Measurements from ENCODE around the gene NOP14. TPM values are rescaled to one million over a fixed set of nuclear protein-coding genes. Genes with fewer than 3 reads are reported as not detected.
"Not testable (repeated sequence)": the region's sequence is repeated elsewhere in the genome, so short reads cannot be mapped to it uniquely, and the experiment has no call there.

NOP14 gene
- 10 to 100 TPM; 29.1 to 30.8 (median 29.6) TPM for polyA plus RNA-seq (ENCODE audit: insufficient read length in 4 of 4)

GRCh38 chr4:2963175-2963965, at the start of gene NOP14, which contains the start of gene GRK4:
NOP14 (minus strand) TSS chr4:2963406; CDS start chr4:2963319, 87 bp downstream.
GRK4 (plus strand) TSS chr4:2963571; CDS start chr4:2964071, 500 bp downstream.
- DNase-seq (ENCODE audit: low read depth in 4 of 4, low spot score in 3 of 4): peak; percentile 93 to 96 (median 94)

GRCh38 chr4:3011456-3012220, 48.4 kb upstream of the NOP14 start:
- DNase-seq (ENCODE audit: low read depth in 4 of 4, low spot score in 3 of 4): no peak

- no peak for DNase-seq (ENCODE audit: low read depth in 4 of 4, low spot score in 3 of 4)
Observed at GRCh38 chr4:3010998-3011397, 47.8 kb upstream of the NOP14 start.

- DNase-seq (ENCODE audit: low read depth in 4 of 4, low spot score in 3 of 4): no peak
Observed at GRCh38 chr4:3010577-3010976, 47.4 kb upstream of the NOP14 start.

- no peak for DNase-seq (ENCODE audit: low read depth in 4 of 4, low spot score in 3 of 4)
Observed at GRCh38 chr4:3009422-3009821, 46.2 kb upstream of the NOP14 start.

GRCh38 chr4:3007724-3008123, 44.5 kb upstream of the NOP14 start:
- DNase-seq (ENCODE audit: low read depth in 4 of 4, low spot score in 3 of 4): no peak

GRCh38 chr4:2996415-2996814, 33.2 kb upstream of the NOP14 start:
- DNase-seq (ENCODE audit: low read depth in 4 of 4, low spot score in 3 of 4): no peak

- no peak for DNase-seq (ENCODE audit: low read depth in 4 of 4, low spot score in 3 of 4)
Observed at GRCh38 chr4:2995546-2996265, 32.5 kb upstream of the NOP14 start.

GRCh38 chr4:2994917-2995316, 31.7 kb upstream of the NOP14 start:
- DNase-seq (ENCODE audit: low read depth in 4 of 4, low spot score in 3 of 4): no peak

GRCh38 chr4:2991243-2991642, 28.0 kb upstream of the NOP14 start:
- no peak for DNase-seq (ENCODE audit: low read depth in 4 of 4, low spot score in 3 of 4)

- not testable (repeated sequence) for DNase-seq (ENCODE audit: low read depth in 4 of 4, low spot score in 3 of 4)
Observed at GRCh38 chr4:2983715-2984114, 20.5 kb upstream of the NOP14 start.

- no peak for DNase-seq (ENCODE audit: low read depth in 4 of 4, low spot score in 3 of 4)
Observed at GRCh38 chr4:2982012-2982411, 18.8 kb upstream of the NOP14 start.

GRCh38 chr4:2981256-2981819, 18.1 kb upstream of the NOP14 start:
- DNase-seq (ENCODE audit: low read depth in 4 of 4, low spot score in 3 of 4): no peak

GRCh38 chr4:2977211-2978088, 14.2 kb upstream of the NOP14 start:
- no peak for DNase-seq (ENCODE audit: low read depth in 4 of 4, low spot score in 3 of 4)

GRCh38 chr4:2971275-2971674, 8.1 kb upstream of the NOP14 start:
- no peak for DNase-seq (ENCODE audit: low read depth in 4 of 4, low spot score in 3 of 4)

GRCh38 chr4:2968381-2968780, 5.2 kb upstream of the NOP14 start:
- DNase-seq (ENCODE audit: low read depth in 4 of 4, low spot score in 3 of 4): no peak

- DNase-seq (ENCODE audit: low read depth in 4 of 4, low spot score in 3 of 4): no peak
Observed at GRCh38 chr4:2965262-2965661, 2.1 kb upstream of the NOP14 start.

GRCh38 chr4:2964706-2965258, 1.6 kb upstream of the NOP14 start:
- DNase-seq (ENCODE audit: low read depth in 4 of 4, low spot score in 3 of 4): no peak

GRCh38 chr4:2963966-2964471, 813 bp upstream of the NOP14 start:
- no peak for DNase-seq (ENCODE audit: low read depth in 4 of 4, low spot score in 3 of 4)

Data from right renal pelvis (tissue), 4 donors.